HUDEP-2 (cell line): ENCODE data around the gene ASIC3.
A peak's percentile ranks its signal among the peaks of the same experiment; 100 is the strongest.
"Not testable (repeated sequence)": the region's sequence is repeated elsewhere in the genome, so short reads cannot be mapped to it uniquely, and the experiment has no call there.

Source experiments
- DNase-seq, 76 experiments: peaks; one replicate each; lab custom pipeline; 2025; ENCODE audit not compliant: unreplicated experiment in 76 of 76; lab: John Stamatoyannopoulos, UW

ASIC3 gene

GRCh38 chr7:151047976-151048815, at the start of gene ASIC3:
Gene ASIC3 (plus strand): TSS chr7:151048531. CDS start chr7:151048886, 355 bp downstream.
- no peak for DNase-seq

DNA sequence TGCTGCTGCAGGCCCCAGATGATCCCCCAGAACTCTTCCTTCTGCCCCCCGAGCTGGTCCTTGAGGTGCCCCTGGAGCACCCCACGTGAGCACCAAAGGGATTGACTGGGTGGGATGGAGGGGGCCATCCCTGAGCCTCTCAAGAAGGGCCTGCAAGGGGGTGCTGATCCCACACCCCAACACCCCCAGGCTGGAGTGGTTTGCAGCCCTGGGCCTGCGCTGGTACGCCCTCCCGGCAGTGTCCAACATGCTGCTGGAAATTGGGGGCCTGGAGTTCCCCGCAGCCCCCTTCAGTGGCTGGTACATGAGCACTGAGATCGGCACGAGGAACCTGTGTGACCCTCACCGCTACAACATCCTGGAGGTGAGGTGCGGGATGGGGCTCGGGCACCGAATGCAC, 49.3 kb upstream of the ASIC3 start:
- no peak for DNase-seq

- no peak for DNase-seq
These were observed 48.7 kb upstream of the ASIC3 start for GRCh38 chr7:150999497-151000230.

GRCh38 chr7:151000897-151001495, 47.3 kb upstream of the ASIC3 start:
- DNase-seq, result no peak

DNA sequence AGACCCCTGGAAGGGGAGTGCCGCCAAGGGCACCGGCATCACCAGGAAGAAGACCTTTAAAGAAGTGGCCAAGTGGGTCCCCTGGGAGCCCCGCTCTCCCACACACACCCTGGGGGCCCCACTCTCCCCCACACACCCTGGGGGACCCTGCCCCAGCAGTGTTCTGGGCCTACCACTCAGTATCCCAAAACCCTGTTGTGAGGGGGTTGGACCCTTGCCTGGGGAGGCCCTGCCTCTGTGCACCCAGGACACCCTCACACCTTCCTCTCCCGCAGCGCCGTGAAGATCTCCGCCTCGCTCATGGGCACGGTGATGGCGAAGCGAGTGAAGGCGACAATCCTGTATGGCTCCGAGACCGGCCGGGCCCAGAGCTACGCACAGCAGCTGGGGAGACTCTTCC, 46.8 kb upstream of the ASIC3 start:
- no peak for DNase-seq

DNA sequence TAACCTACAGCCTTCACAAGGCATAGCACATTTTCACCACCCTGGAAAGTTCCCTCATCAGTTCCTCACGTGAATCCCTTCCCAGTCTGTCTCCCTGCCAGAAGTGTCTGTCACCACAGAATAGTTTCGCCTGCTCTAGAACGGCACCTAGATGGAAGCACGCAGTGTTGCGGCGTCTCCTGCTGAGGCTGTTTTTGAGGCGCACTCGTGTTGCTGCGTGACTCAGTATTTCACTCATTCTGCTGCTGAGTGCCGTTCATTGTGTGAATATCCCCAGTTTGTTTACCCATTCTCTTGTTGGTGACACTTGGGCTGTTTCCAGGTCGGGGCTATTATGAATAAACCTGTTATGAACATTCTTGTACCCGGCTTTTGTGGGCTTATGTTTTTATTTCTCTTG, 44.8 kb upstream of the ASIC3 start:
- DNase-seq, result no peak

DNA sequence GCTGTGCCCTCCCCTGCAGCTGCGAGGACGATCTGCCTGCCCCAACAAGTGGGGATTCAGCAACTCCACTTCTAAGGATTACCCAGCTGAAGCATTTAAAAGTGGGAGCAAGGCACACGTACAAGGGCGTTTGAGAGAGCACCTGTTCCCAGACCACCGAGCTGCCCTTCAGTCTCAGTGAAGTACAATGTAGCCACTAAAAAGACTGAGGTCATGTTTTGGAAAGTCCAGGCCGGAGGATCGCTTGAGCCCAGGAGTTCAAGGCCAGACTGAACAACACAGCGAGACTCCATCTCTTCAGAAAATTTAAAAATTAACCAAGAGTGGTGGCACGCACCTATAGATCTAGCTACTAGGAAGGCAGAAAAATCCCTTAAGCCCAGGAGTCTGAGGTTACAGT, 42.8 kb upstream of the ASIC3 start:
- no peak for DNase-seq

GRCh38 chr7:151006590-151007300, 41.6 kb upstream of the ASIC3 start:
- DNase-seq, result no peak

- DNase-seq, result peak in 17 of 76 experiments; percentile 14 to 49 (median 33)
These were observed 40.8 kb upstream of the ASIC3 start for GRCh38 chr7:151007469-151007898.

GRCh38 chr7:151008143-151008510, 40.2 kb upstream of the ASIC3 start:
- DNase-seq, result peak in 74 of 76 experiments; percentile 28 to 87 (median 67)

DNA sequence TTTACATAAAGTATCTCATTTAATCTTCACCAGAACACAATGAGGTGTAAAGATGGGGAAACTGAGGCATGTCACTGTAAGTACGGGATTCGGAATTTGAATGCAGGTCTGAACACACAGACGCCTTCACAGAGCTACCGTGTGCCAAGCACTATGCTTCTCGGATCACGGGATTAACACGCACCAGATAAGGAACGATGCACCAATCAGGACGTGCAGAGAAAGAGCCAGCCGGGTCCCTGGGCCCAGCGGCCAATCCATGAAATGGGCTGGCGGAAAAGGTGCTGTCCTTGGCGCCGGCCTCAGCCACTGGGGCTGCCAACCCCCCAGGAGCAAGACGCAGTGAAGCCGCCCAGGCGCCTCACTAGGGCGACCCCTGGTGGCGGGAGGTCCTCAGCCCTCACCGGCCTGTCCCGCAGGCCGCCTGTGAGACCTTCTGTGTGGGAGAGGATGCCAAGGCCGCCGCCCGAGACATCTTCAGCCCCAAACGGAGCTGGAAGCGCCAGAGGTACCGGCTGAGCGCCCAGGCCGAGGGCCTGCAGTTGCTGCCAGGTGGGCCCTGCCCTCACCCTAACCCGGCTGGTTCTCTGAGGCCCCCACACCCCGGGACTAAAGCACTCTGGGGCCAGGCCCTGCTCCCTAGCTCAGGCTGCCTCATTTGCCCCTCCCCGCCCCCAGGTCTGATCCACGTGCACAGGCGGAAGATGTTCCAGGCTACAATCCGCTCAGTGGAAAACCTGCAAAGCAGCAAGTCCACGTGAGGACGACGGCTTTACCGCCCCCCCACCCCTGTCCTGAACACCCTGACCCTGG, 39.6 kb upstream of the ASIC3 start:
- peak in 75 of 76 experiments; percentile 74 to 98 (median 94) for DNase-seq

DNA sequence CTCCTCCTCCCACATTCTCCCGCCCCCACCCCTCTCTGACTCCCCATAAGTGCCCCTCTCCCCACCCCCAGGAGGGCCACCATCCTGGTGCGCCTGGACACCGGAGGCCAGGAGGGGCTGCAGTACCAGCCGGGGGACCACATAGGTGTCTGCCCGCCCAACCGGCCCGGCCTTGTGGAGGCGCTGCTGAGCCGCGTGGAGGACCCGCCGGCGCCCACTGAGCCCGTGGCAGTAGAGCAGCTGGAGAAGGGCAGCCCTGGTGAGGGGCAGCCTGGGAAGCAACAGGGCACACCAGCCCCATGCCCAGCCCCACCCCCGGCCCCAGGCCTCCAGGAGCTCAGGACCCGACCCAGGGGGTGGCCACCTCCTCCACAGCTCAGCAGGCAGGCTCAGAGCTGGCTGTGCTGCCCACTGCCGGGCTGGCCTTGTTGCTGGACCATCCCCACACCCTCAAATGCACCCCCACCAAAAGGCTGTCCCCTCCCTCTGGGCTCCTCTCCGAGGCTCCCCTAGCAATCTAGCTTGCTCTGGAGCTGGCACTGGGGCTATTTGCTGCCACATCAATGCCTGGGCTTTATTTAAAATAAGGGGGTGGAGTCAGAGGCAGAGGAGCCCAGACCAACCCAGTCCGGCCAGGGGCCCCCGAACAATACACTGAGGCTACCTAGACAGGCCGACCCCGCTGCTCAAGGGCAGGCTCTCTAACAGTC, 38.8 kb upstream of the ASIC3 start:
- DNase-seq, result peak in 28 of 76 experiments; percentile 12 to 80 (median 43)

GRCh38 chr7:151010037-151010306, 38.4 kb upstream of the ASIC3 start:
- no peak for DNase-seq

- peak in 12 of 76 experiments; percentile 5 to 65 (median 45) for DNase-seq
These were observed 37.8 kb upstream of the ASIC3 start for GRCh38 chr7:151010307-151011096.

DNA sequence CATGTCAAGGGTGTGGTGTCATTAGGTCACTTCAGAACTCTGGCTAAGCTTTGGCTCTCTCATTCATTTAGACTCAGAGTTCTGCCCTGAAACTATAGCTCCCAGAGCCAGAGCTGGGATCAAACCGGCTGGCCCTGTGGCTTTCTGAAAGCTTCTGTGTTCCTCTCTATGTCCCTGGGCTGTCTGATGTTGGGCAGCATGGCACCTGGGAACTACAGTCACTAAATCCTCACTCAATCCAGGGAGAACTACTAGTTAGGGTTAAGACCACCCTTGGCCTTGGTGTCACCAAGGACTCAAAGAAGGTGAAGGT, 37.3 kb upstream of the ASIC3 start:
- DNase-seq, result peak in 5 of 76 experiments; percentile 13 to 43 (median 33)

DNA sequence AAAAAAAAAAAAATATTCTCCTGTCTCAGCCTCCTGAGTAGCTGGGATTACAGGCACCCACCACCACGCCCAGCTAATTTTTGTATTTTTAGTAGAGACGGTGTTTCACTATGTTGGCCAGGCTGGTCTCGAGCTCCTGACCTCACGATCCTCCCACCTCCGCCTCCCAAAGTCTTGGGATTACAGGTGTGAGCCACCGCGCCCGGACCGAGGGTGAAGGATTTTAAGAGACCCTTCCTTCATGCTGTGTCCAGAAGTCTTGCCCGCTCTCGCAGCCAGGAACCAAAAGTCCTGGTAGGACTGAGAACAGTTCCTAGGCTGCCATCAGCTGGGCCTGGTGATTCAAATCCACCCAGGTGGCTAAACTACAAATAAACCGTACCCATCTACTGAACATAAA, 36.7 kb upstream of the ASIC3 start:
- not testable (repeated sequence) for DNase-seq

- DNase-seq, result no peak
These were observed 36.2 kb upstream of the ASIC3 start for GRCh38 chr7:151012031-151012692.

GRCh38 chr7:151012911-151013347, 35.4 kb upstream of the ASIC3 start:
- peak in 29 of 76 experiments; percentile 9 to 56 (median 29) for DNase-seq
